NT2/D1 (cell line): ENCODE measurements around the gene RAB31.
"Not testable (repeated sequence)": the region's sequence is repeated elsewhere in the genome, so short reads cannot be mapped to it uniquely, and the experiment has no call there.

Source experiments
- DNase-seq: peaks from one replicate; pipeline ENCODE4 v3.0.0-alpha.2; 2011; ENCODE audit warnings: low read depth, low spot score
- H3K27me3 ChIP-seq: 2 replicates; pipeline ENCODE4 v1.6.0; 2011; ENCODE audit warnings: mild to moderate bottlenecking; ENCODE audit not compliant: insufficient read length, insufficient read depth
- H3K36me3 ChIP-seq: 2 replicates; pipeline ENCODE4 v1.6.1; 2011; ENCODE audit warnings: mild to moderate bottlenecking, low read length, mixed read lengths; ENCODE audit not compliant: insufficient read depth, insufficient read length
- H3K4me1 ChIP-seq: 2 replicates; pipeline ENCODE4 v1.5.1; 2011; ENCODE audit not compliant: insufficient read depth, insufficient read length
- H3K4me3 ChIP-seq: 2 replicates; pipeline ENCODE4 v1.5.1; 2011; ENCODE audit warnings: low read depth; ENCODE audit not compliant: insufficient read length
- H3K9ac ChIP-seq: 2 replicates; pipeline ENCODE4 v1.6.0; 2011; ENCODE audit warnings: low read depth; ENCODE audit not compliant: insufficient read length
- H3K9me3 ChIP-seq: 2 replicates; pipeline ENCODE4 v1.5.1; 2011; ENCODE audit warnings: mild to moderate bottlenecking, low read length; ENCODE audit not compliant: insufficient read depth
- SUZ12 ChIP-seq: IDR thresholded peaks from 2 replicates; pipeline ENCODE4 v1.6.1; 2011; ENCODE audit not compliant: insufficient read length, insufficient read depth; ENCODE audit errors: extremely low read depth
- YY1 ChIP-seq: IDR thresholded peaks from 2 replicates; pipeline ENCODE4 v1.6.1; 2011; ENCODE audit not compliant: insufficient read length, insufficient read depth
- ZNF274 ChIP-seq: IDR thresholded peaks from 2 replicates; pipeline ENCODE4 v1.6.1; 2011; ENCODE audit warnings: mild to moderate bottlenecking, low read depth, low read length

The RAB31 gene

GRCh38 chr18:9763157-9763556 lies 55.1 kb downstream of the RAB31 start:
- H3K4me1 ChIP-seq: no peaks in the 10 kb centered on the region
- TF ChIP-seq ZNF274: no peak
- no peak for TF ChIP-seq SUZ12
- no peak for TF ChIP-seq YY1
- no peak overlapping the region for H3K9ac ChIP-seq
- H3K9me3 ChIP-seq: peaks cover 7% of the 10 kb centered on the region; the same call in 1 of the 2 replicates
- no peak overlapping the region for H3K4me3 ChIP-seq
- no peaks in the 10 kb centered on the region for H3K27me3 ChIP-seq
- no peak for DNase-seq
- H3K36me3 ChIP-seq: peaks cover 7% of the 10 kb centered on the region

DNA sequence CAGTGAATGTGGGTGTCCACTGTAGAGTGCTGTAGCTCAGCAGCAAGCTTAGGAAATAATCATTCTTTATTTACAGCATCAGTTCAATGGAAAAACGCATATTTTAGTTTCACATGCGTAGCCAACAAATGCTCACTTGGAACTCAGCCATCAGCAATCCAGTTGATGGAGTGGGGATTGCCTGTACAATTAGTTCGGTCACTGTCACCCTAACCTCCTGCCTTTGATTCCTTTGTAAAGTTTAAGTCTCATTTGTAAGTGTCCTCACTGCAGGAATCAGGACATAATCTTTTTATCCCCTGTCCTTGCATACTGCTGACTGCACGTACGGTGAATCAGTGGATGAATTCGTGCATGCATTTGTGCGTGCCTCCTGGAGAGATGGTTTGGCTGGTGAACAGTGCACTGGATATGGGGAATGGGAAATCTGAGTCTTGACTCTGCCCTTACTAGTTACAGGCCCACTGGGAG lies 55.9 kb downstream of the RAB31 start:
- H3K4me1 ChIP-seq: no peaks in the 10 kb centered on the region
- peaks cover 7% of the 10 kb centered on the region; the same call in 1 of the 2 replicates for H3K9me3 ChIP-seq
- DNase-seq: no peak
- H3K9ac ChIP-seq: no peak overlapping the region
- peaks cover 4% of the 10 kb centered on the region for H3K36me3 ChIP-seq
- H3K27me3 ChIP-seq: no peaks in the 10 kb centered on the region
- H3K4me3 ChIP-seq: no peak overlapping the region
- no peak for TF ChIP-seq ZNF274
- TF ChIP-seq SUZ12: no peak
- no peak for TF ChIP-seq YY1

- H3K27me3 ChIP-seq: no peaks in the 10 kb centered on the region
- H3K9ac ChIP-seq: no peak overlapping the region
- no peak for TF ChIP-seq ZNF274
- no peak for TF ChIP-seq YY1
- no peak for TF ChIP-seq SUZ12
Measured at GRCh38 chr18:9765501-9765900, 57.4 kb downstream of the RAB31 start.

DNA sequence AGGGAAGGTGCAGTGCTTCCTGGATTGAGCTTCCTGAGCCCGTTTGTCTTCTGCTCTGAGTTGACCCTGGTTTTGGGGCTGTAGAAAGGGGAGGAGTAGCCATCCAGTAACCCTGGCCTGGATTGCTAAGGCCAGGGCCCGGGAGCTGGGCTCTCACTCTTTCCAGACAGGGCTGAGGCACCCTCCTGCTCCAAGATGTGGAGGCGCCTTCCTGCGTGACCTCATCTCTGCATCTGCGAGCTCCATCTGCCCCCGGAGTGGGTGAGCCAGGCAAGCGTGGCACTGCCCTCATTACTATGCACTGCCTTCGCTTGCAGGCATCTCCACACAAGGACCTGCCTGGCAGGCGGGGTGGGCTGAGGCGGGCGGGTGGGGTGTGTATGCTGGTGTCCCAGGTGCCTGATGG lies 58.0 kb downstream of the RAB31 start:
- TF ChIP-seq SUZ12 (no peak), YY1 (no peak), ZNF274 (no peak)
- H3K27me3 ChIP-seq: no peaks in the 10 kb centered on the region
- H3K9me3 ChIP-seq: peaks cover 7% of the 10 kb centered on the region; the same call in 1 of the 2 replicates
- peaks cover 4% of the 10 kb centered on the region for H3K36me3 ChIP-seq
- H3K9ac ChIP-seq: no peak overlapping the region
- H3K4me1 ChIP-seq: no peaks in the 10 kb centered on the region
- no peak overlapping the region for H3K4me3 ChIP-seq
- no peak for DNase-seq

More at GRCh38 chr18:9765501-9765900, 57.4 kb downstream of the RAB31 start:
- Histone ChIP-seq H3K9me3 (peaks cover 7% of the 10 kb centered on the region; the same call in 1 of the 2 replicates), H3K36me3 (peaks cover 4% of the 10 kb centered on the region), H3K4me3 (no peak overlapping the region), H3K4me1 (no peaks in the 10 kb centered on the region)
- no peak for DNase-seq

DNA sequence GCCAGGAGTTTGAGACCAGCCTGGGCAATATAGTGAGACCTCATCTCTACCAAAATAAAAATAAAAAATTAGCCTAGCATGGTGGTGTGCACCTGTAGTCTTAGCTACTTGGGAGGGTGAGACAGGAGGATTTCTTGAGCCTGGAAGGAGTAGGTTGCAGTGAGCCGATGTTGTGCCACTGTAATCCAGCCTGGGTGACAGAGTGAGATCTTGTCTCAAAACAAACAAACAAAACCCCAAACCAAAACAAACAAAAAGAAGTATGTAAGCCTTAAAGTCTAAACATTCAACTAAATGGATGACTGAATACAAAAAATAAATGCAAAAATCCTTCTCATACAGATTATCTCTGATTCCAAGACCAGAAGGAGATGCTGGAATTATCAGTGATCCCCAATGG lies 58.6 kb downstream of the RAB31 start:
- H3K9ac ChIP-seq: no peak overlapping the region
- H3K4me3 ChIP-seq: no peak overlapping the region
- no peaks in the 10 kb centered on the region for H3K4me1 ChIP-seq
- H3K27me3 ChIP-seq: no peaks in the 10 kb centered on the region
- no peak for TF ChIP-seq ZNF274
- TF ChIP-seq YY1: no peak
- no peak for TF ChIP-seq SUZ12
- peaks cover 7% of the 10 kb centered on the region; the same call in 1 of the 2 replicates for H3K9me3 ChIP-seq
- DNase-seq: no peak
- peaks cover 4% of the 10 kb centered on the region for H3K36me3 ChIP-seq

DNA sequence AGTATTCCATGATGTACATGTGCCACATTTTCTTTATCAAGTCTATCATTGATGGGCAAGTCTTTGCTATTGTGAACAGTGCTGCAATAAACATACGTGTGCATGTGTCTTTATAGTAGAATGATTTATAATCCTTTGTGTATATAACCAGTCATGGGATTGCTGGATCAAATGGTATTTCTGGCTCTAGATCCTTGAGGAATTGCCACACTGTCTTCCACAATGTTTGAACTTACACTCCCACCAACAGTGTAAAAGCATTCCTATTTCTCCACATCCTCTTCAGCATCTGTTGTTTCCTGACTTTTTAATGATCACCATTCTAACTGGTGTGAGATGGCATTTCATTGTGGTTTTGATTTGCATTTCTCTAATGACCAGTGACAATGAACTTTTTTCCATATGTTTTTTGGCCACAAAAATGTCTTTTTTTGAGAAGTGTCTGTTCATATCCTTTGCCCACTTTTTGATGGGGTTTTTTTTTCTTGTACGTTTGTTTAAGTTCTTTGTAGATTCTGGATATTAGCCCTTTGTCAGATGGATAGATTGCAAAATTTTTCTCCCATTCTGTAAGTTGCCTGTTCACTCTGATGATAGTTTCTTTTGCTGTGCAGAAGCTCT lies 60.1 kb downstream of the RAB31 start:
- not testable (repeated sequence) for DNase-seq, H3K9me3 ChIP-seq, H3K9ac ChIP-seq, H3K4me1 ChIP-seq, H3K4me3 ChIP-seq, H3K36me3 ChIP-seq, H3K27me3 ChIP-seq

DNA sequence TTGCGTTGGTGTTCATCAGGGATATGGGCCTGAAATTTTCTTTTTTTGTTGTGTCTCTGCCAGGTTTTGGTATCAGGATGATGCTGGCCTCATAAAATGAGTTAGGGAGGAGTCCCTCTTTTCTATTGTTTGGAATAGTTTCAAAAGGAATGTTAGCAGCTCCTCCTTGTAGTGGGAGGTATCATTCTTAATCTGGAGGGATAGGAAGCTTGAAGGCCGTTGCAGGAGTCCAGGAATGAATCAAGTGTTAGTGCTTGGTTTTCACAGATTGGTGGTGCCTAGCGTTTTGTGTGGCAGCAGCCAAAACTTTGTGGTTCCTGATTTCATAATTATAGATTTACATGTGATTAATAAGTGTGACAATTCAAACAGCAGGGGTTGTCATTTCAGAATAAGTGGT lies 62.0 kb downstream of the RAB31 start:
- H3K36me3 ChIP-seq, H3K9ac ChIP-seq, H3K27me3 ChIP-seq, H3K4me1 ChIP-seq, H3K9me3 ChIP-seq, DNase-seq, H3K4me3 ChIP-seq: not testable (repeated sequence)
